HEK293 (cell line): ENCODE data around the gene SH3PXD2B.

ENCODE experiments used
- CTCF ChIA-PET: fragments of 350-600 bp; formaldehyde crosslinking; extraction: SDS; loops from one replicate; lab custom pipeline; 2021; ENCODE audit warnings: antibody characterized with exemption; lab: Yijun Ruan, JAX
- POLR2A ChIA-PET: fragments of 300-600 bp; formaldehyde crosslinking; extraction: SDS; loops from one replicate; lab custom pipeline; 2020; ENCODE audit warnings: antibody characterized with exemption, inconsistent platforms; lab: Yijun Ruan, JAX
- H3K27ac ChIP-seq: fragments of 200-500 bp; sonication (Bioruptor generic); 2 replicates; pipeline ENCODE4 v1.5.1; 2014; ENCODE audit warnings: low read depth, low read length, control low read depth, inconsistent platforms; ENCODE audit errors: extremely low read depth
- H3K36me3 ChIP-seq, 2 experiments: fragments of 200-500 bp in 1 of 2; sonication (Bioruptor generic) in 1 of 2; 1 replicate in 1 of 2; 2 replicates in 1 of 2; pipeline ENCODE4 v1.5.1; 2014 to 2017; ENCODE audit warnings: inconsistent platforms in 2 of 2, low read length in 2 of 2; ENCODE audit not compliant: control insufficient read depth in 2 of 2, insufficient read depth in 1 of 2
- H3K4me1 ChIP-seq: fragments of 200-500 bp; sonication (Bioruptor generic); 2 replicates; pipeline ENCODE4 v1.5.1; 2014; ENCODE audit warnings: mild to moderate bottlenecking, low read length, inconsistent platforms; ENCODE audit not compliant: control insufficient read depth, insufficient read depth
- H3K4me3 ChIP-seq: 2 replicates; pipeline ENCODE4 v1.5.1; 2011; ENCODE audit warnings: low read depth, mild to moderate bottlenecking, control low read depth, low read length, moderate library complexity
- H3K9me3 ChIP-seq: fragments of 200-500 bp; sonication (Bioruptor generic); 2 replicates; pipeline ENCODE4 v1.5.1; 2014; ENCODE audit warnings: low read depth, low read length, inconsistent platforms; ENCODE audit not compliant: control insufficient read depth, insufficient read depth
- HOXD13 ChIP-seq: sonication (generic); formaldehyde crosslinking; IDR thresholded peaks from 2 replicates; pipeline ENCODE4 v1.8.0; 2022; ENCODE audit warnings: missing genetic modification reagents, borderline replicate concordance
- KLF7 ChIP-seq: fragments of 450-650 bp; formaldehyde crosslinking; IDR thresholded peaks from 2 replicates; pipeline ENCODE4 v1.5.1; 2016; ENCODE audit warnings: missing biosample characterization, missing genetic modification characterization, borderline replicate concordance
- TRIM28 ChIP-seq: IDR thresholded peaks from 2 replicates; pipeline ENCODE4 v1.6.1; 2011; ENCODE audit warnings: low read length, control low read depth, borderline replicate concordance
- YY2 ChIP-seq: fragments of 450-650 bp; formaldehyde crosslinking; IDR thresholded peaks from 2 replicates; pipeline ENCODE4 v1.5.1; 2016; ENCODE audit warnings: missing biosample characterization, missing genetic modification characterization
- ZNF157 ChIP-seq: fragments of 450-650 bp; formaldehyde crosslinking; IDR thresholded peaks from 2 replicates; pipeline ENCODE4 v1.5.1; 2016; ENCODE audit warnings: missing biosample characterization, missing genetic modification characterization
- ZNF2 ChIP-seq: fragments of 450-650 bp; formaldehyde crosslinking; IDR thresholded peaks from 2 replicates; pipeline ENCODE4 v1.5.1; 2016; ENCODE audit warnings: missing biosample characterization, missing genetic modification characterization
- ZNF214 ChIP-seq: fragments of 450-650 bp; formaldehyde crosslinking; IDR thresholded peaks from 2 replicates; pipeline ENCODE4 v1.5.1; 2017; ENCODE audit warnings: missing biosample characterization, mild to moderate bottlenecking, missing genetic modification characterization, borderline replicate concordance
- ZNF239 ChIP-seq: fragments of 450-650 bp; formaldehyde crosslinking; IDR thresholded peaks from 2 replicates; pipeline ENCODE4 v1.5.1; 2016; ENCODE audit warnings: missing biosample characterization, missing genetic modification characterization
- ZNF248 ChIP-seq: fragments of 450-650 bp; formaldehyde crosslinking; IDR thresholded peaks from 2 replicates; pipeline ENCODE4 v1.5.1; 2017; ENCODE audit warnings: missing biosample characterization, missing genetic modification characterization
- ZNF292 ChIP-seq: fragments of 450-650 bp; formaldehyde crosslinking; IDR thresholded peaks from 2 replicates; pipeline ENCODE4 v1.5.1; 2016; ENCODE audit warnings: low read depth, missing biosample characterization, missing genetic modification characterization, borderline replicate concordance
- ZNF335 ChIP-seq: fragments of 450-650 bp; formaldehyde crosslinking; conservative IDR thresholded peaks from 2 replicates; pipeline ENCODE4 v1.5.1; 2016; ENCODE audit warnings: missing biosample characterization, missing genetic modification characterization
- ZNF354C ChIP-seq: fragments of 450-650 bp; formaldehyde crosslinking; IDR thresholded peaks from 2 replicates; pipeline ENCODE4 v1.5.1; 2016; ENCODE audit warnings: missing biosample characterization, missing genetic modification characterization, low read depth, borderline replicate concordance
- ZNF530 ChIP-seq: fragments of 450-650 bp; formaldehyde crosslinking; IDR thresholded peaks from 2 replicates; pipeline ENCODE4 v1.5.1; 2016; ENCODE audit warnings: low read depth, missing biosample characterization, missing genetic modification characterization
- ZNF555 ChIP-seq: fragments of 450-650 bp; formaldehyde crosslinking; conservative IDR thresholded peaks from 2 replicates; pipeline ENCODE4 v1.5.1; 2017; ENCODE audit warnings: missing biosample characterization, mild to moderate bottlenecking, missing genetic modification characterization, inconsistent platforms
- ZNF621 ChIP-seq: fragments of 450-650 bp; formaldehyde crosslinking; IDR thresholded peaks from 2 replicates; pipeline ENCODE4 v1.5.1; 2017; ENCODE audit warnings: missing biosample characterization, missing genetic modification characterization
- ZNF654 ChIP-seq: fragments of 450-650 bp; formaldehyde crosslinking; IDR thresholded peaks from 2 replicates; pipeline ENCODE4 v1.5.1; 2016; ENCODE audit warnings: low read depth, missing biosample characterization, missing genetic modification characterization
- ZNF701 ChIP-seq: fragments of 450-650 bp; formaldehyde crosslinking; IDR thresholded peaks from 2 replicates; pipeline ENCODE4 v1.5.1; 2016; ENCODE audit warnings: missing biosample characterization, missing genetic modification characterization
- ZNF777 ChIP-seq: fragments of 450-650 bp; formaldehyde crosslinking; IDR thresholded peaks from 2 replicates; pipeline ENCODE4 v1.5.1; 2017; ENCODE audit warnings: missing biosample characterization, missing genetic modification characterization, borderline replicate concordance
- TF ChIP-seq, protein P1 (sequence below): fragments of 450-650 bp; formaldehyde crosslinking; IDR thresholded peaks from 2 replicates; pipeline ENCODE4 v1.5.1; 2017; ENCODE audit warnings: missing biosample characterization, missing genetic modification characterization
- TF ChIP-seq, protein P2 (sequence below): fragments of 450-650 bp; formaldehyde crosslinking; IDR thresholded peaks from 2 replicates; pipeline ENCODE4 v1.5.1; 2016; ENCODE audit warnings: missing biosample characterization, missing genetic modification characterization
- TF ChIP-seq, protein P3 (sequence below): fragments of 450-650 bp; IDR thresholded peaks from 2 replicates; pipeline ENCODE4 v1.5.1; 2018; ENCODE audit warnings: missing biosample characterization, mild to moderate bottlenecking, missing genetic modification characterization
- TF ChIP-seq, protein P4 (sequence below): fragments of 450-650 bp; IDR thresholded peaks from 2 replicates; pipeline ENCODE4 v1.5.1; 2018; ENCODE audit warnings: missing biosample characterization, missing genetic modification characterization
- TF ChIP-seq, protein P5 (sequence below): fragments of 450-650 bp; formaldehyde crosslinking; IDR thresholded peaks from 2 replicates; pipeline ENCODE4 v1.5.1; 2016; ENCODE audit warnings: missing biosample characterization, missing genetic modification characterization, borderline replicate concordance
- TF ChIP-seq, protein P6 (sequence below): fragments of 450-650 bp; formaldehyde crosslinking; IDR thresholded peaks from 2 replicates; pipeline ENCODE4 v1.5.1; 2016; ENCODE audit warnings: missing biosample characterization, missing genetic modification characterization, low read depth

Gene SH3PXD2B

DNA sequence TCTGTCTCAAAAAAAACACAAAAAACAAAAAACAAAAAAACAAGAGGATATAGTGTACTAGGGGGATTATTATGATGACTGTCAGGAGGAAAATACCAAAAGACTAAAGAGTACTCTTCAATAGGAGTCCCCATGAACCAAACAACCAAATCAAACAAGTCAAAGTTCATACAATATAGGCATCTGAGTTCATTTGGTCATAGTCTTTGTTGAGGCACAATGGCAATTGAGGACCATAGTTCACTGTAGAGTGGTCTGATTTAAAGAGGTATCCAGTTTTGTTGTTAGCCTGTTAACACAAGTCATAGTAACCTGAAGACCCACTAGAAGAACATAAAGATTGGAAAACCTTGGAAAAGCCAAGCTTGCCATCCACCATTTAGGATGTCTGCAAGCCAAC lies 159.5 kb downstream of the SH3PXD2B start:
- peaks cover 4% of the 10 kb centered on the region; the same call in 1 of the 2 replicates for H3K4me1 ChIP-seq
- no peak overlapping the region for H3K4me3 ChIP-seq
- ChIA-PET POLR2A (no interaction called here), CTCF (interaction anchor here (0.6 to 3.7 kb wide), 6 partner anchors 105 to 383 kb away, joined by 3 to 19 read pairs (median 6); partner anchors contain the start of gene STK10)
- no peak for TF ChIP-seq ZNF555 (tag by site-specific recombination)
- TF ChIP-seq ZNF621 (tag by site-specific recombination): no peak
- TF ChIP-seq ZNF530 (tag by site-specific recombination): no peak
- TF ChIP-seq, protein P1, sequence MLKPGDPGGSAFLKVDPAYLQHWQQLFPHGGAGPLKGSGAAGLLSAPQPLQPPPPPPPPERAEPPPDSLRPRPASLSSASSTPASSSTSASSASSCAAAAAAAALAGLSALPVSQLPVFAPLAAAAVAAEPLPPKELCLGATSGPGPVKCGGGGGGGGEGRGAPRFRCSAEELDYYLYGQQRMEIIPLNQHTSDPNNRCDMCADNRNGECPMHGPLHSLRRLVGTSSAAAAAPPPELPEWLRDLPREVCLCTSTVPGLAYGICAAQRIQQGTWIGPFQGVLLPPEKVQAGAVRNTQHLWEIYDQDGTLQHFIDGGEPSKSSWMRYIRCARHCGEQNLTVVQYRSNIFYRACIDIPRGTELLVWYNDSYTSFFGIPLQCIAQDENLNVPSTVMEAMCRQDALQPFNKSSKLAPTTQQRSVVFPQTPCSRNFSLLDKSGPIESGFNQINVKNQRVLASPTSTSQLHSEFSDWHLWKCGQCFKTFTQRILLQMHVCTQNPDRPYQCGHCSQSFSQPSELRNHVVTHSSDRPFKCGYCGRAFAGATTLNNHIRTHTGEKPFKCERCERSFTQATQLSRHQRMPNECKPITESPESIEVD: no peak
- TF ChIP-seq, protein P2, sequence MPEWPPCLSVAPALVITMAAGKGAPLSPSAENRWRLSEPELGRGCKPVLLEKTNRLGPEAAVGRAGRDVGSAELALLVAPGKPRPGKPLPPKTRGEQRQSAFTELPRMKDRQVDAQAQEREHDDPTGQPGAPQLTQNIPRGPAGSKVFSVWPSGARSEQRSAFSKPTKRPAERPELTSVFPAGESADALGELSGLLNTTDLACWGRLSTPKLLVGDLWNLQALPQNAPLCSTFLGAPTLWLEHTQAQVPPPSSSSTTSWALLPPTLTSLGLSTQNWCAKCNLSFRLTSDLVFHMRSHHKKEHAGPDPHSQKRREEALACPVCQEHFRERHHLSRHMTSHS (tag by site-specific recombination): no peak
- no peak for TF ChIP-seq ZNF777 (tag by site-specific recombination)
- no peak for TF ChIP-seq ZNF354C
- TF ChIP-seq ZNF214 (tag by site-specific recombination): no peak
- no peak for TF ChIP-seq ZNF239 (tag by site-specific recombination)
- TF ChIP-seq ZNF2 (tag by site-specific recombination): no peak
- TF ChIP-seq YY2 (tag by site-specific recombination): no peak
- TF ChIP-seq HOXD13 (CRISPR knock-in tag): no peak
- no peak overlapping the region for H3K27ac ChIP-seq
- no peaks in the 10 kb centered on the region for H3K9me3 ChIP-seq
- H3K36me3 ChIP-seq: no peaks in the 10 kb centered on the region

DNA sequence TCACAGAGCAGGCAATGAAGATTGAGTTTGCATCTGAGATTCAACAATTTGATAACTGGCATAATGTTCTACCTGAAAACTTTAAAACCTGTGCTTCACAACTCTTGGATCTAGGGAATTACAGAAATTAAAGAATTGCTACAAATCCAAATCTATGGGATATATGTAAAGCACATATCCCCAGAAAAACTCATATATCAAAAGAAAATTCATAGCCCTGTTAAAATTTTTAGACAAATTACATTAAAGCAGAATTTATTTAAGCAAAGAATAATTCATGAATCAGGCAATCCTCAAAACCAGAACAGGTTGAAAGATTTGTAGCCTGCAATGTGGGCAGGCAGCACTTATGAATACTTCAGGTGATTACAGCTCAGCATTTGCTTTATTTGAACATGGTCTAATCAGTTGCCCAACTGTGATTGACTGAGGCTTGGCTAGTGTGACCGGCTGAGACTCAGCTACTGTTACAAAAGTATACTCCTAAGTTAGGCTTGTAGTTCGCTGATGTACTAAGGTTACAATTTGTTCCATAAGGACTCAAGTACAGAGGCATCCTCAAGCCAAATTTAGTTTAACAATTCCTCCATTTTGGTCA lies 160.5 kb downstream of the SH3PXD2B start:
- Histone ChIP-seq H3K9me3 (no peaks in the 10 kb centered on the region), H3K27ac (no peak overlapping the region), H3K4me1 (peaks cover 4% of the 10 kb centered on the region; the same call in 1 of the 2 replicates), H3K36me3 (no peaks in the 10 kb centered on the region), H3K4me3 (no peak overlapping the region)
- POLR2A ChIA-PET: interaction anchor here (1.0 to 1.2 kb wide), 2 partner anchors 11 to 115 kb away, joined by 3 read pairs; no protein-coding TSS in a partner anchor
- CTCF ChIA-PET: interaction anchor here (0.6 to 3.7 kb wide), 23 partner anchors 9 to 413 kb away, joined by 3 to 19 read pairs (median 3); partner anchors contain the start of genes STK10 and UBTD2
- TF ChIP-seq, protein P3, sequence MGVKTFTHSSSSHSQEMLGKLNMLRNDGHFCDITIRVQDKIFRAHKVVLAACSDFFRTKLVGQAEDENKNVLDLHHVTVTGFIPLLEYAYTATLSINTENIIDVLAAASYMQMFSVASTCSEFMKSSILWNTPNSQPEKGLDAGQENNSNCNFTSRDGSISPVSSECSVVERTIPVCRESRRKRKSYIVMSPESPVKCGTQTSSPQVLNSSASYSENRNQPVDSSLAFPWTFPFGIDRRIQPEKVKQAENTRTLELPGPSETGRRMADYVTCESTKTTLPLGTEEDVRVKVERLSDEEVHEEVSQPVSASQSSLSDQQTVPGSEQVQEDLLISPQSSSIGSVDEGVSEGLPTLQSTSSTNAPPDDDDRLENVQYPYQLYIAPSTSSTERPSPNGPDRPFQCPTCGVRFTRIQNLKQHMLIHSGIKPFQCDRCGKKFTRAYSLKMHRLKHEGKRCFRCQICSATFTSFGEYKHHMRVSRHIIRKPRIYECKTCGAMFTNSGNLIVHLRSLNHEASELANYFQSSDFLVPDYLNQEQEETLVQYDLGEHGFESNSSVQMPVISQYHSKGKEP (tag by site-specific recombination): no peak
- TF ChIP-seq ZNF335 (tag by site-specific recombination) (no peak), ZNF292 (tag by site-specific recombination) (no peak), ZNF701 (tag by site-specific recombination) (no peak), KLF7 (no peak), ZNF248 (tag by site-specific recombination) (no peak), ZNF654 (tag by site-specific recombination) (no peak), TRIM28 (no peak), ZNF157 (no peak)
- TF ChIP-seq, protein P4, sequence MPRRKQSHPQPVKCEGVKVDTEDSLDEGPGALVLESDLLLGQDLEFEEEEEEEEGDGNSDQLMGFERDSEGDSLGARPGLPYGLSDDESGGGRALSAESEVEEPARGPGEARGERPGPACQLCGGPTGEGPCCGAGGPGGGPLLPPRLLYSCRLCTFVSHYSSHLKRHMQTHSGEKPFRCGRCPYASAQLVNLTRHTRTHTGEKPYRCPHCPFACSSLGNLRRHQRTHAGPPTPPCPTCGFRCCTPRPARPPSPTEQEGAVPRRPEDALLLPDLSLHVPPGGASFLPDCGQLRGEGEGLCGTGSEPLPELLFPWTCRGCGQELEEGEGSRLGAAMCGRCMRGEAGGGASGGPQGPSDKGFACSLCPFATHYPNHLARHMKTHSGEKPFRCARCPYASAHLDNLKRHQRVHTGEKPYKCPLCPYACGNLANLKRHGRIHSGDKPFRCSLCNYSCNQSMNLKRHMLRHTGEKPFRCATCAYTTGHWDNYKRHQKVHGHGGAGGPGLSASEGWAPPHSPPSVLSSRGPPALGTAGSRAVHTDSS (tag by site-specific recombination): no peak
- TF ChIP-seq, protein P5, sequence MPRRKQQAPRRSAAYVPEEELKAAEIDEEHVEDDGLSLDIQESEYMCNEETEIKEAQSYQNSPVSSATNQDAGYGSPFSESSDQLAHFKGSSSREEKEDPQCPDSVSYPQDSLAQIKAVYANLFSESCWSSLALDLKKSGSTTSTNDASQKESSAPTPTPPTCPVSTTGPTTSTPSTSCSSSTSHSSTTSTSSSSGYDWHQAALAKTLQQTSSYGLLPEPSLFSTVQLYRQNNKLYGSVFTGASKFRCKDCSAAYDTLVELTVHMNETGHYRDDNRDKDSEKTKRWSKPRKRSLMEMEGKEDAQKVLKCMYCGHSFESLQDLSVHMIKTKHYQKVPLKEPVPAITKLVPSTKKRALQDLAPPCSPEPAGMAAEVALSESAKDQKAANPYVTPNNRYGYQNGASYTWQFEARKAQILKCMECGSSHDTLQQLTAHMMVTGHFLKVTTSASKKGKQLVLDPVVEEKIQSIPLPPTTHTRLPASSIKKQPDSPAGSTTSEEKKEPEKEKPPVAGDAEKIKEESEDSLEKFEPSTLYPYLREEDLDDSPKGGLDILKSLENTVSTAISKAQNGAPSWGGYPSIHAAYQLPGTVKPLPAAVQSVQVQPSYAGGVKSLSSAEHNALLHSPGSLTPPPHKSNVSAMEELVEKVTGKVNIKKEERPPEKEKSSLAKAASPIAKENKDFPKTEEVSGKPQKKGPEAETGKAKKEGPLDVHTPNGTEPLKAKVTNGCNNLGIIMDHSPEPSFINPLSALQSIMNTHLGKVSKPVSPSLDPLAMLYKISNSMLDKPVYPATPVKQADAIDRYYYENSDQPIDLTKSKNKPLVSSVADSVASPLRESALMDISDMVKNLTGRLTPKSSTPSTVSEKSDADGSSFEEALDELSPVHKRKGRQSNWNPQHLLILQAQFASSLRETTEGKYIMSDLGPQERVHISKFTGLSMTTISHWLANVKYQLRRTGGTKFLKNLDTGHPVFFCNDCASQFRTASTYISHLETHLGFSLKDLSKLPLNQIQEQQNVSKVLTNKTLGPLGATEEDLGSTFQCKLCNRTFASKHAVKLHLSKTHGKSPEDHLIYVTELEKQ (tag by site-specific recombination): no peak
- TF ChIP-seq, protein P6, sequence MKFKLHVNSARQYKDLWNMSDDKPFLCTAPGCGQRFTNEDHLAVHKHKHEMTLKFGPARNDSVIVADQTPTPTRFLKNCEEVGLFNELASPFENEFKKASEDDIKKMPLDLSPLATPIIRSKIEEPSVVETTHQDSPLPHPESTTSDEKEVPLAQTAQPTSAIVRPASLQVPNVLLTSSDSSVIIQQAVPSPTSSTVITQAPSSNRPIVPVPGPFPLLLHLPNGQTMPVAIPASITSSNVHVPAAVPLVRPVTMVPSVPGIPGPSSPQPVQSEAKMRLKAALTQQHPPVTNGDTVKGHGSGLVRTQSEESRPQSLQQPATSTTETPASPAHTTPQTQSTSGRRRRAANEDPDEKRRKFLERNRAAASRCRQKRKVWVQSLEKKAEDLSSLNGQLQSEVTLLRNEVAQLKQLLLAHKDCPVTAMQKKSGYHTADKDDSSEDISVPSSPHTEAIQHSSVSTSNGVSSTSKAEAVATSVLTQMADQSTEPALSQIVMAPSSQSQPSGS (tag by site-specific recombination): no peak
